ENCODE data around the gene PPP1R8.

The PPP1R8 gene

GRCh38 chr1:27872802-27873551, 42.4 kb downstream of the PPP1R8 start:
- DNase-seq: peak; percentile 30

- peak; percentile 65 for DNase-seq
These were observed 43.2 kb downstream of the PPP1R8 start for GRCh38 chr1:27873671-27874384.

DNA sequence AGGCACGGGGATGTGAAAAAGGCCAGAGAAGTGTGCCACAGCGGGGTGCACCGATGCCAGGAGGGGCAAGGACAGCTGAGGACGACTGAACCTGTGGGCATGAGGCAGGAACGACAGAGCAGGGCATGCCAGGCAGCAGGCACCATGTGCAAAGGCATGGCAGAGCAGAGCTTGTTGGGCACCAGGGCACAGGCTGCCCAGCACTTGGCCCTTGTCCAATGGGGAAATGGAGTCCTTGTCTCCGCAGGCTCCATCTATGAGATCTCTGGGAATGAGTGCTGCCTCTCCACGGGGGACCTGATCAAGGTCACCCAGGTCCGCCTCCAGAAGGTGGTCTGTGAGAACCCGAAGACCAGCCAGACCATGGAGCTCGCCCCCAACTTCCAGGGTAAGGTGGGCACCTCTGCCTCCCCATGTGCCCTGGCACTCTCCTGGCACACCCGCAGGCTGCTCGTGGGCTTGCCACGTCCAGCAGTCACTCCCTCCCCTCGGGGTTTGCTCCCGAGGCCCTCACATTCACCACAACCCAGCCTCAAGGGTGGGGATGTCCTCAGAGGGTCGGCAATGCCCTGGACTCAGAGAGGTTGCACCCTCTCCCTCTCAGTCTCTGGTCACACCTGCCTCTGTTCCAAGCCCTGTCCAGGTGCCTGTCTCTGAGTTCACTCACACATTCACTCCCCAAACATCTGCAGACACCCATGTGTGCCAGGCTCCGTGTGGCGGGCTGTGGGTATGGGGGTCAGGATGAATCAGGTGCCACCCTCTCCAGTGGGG, 45.9 kb downstream of the PPP1R8 start:
- DNase-seq: no peak

- DNase-seq: no peak
These were observed 46.5 kb downstream of the PPP1R8 start for GRCh38 chr1:27877115-27877416.

DNA sequence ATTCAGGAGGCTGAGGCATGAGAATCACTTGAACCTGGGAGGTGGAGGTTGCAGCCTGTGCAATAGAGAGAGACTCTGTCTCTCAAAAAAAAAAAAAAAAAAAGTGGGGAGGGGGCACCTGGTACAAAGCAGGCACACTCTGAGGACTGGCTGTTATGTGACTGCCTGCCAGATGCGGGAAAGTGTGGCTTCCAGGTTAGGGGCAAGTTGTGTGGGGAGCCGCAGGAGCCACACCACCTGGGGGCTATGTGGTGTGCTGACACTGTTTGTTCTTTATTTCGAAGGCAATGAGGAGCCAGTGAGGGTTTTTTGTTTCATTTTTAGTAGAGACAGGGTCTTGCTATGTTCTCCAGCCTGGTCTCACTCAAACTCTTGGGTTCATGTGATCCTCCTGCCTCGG, 47.5 kb downstream of the PPP1R8 start:
- DNase-seq: no peak

DNA sequence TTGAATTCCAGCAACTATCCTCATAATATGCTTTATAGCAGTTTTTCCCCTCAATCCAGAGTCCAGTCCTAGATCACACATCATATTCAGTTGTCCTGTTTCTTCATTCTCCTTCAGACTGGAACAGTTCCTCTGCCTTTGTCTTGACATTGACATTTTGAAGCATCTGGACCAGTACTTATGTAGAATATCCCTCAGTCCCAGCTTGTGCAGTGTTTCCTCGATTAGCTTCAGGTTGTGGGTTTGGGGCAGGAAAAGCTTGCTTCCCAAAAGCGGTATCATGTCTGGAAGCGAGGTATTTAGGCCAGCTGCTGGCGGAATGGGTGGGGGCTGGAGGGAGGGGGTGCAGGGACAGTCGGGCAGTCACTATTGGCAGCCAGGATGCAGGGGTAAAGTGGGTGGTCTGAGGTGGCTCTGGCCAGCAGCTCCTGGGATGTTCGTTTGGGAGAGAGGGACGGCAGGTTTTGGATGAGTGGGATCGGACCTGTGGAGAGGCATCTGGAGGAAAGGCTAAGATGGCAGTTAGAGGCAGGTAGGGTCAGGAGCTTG, 48.3 kb downstream of the PPP1R8 start:
- no peak for DNase-seq

DNA sequence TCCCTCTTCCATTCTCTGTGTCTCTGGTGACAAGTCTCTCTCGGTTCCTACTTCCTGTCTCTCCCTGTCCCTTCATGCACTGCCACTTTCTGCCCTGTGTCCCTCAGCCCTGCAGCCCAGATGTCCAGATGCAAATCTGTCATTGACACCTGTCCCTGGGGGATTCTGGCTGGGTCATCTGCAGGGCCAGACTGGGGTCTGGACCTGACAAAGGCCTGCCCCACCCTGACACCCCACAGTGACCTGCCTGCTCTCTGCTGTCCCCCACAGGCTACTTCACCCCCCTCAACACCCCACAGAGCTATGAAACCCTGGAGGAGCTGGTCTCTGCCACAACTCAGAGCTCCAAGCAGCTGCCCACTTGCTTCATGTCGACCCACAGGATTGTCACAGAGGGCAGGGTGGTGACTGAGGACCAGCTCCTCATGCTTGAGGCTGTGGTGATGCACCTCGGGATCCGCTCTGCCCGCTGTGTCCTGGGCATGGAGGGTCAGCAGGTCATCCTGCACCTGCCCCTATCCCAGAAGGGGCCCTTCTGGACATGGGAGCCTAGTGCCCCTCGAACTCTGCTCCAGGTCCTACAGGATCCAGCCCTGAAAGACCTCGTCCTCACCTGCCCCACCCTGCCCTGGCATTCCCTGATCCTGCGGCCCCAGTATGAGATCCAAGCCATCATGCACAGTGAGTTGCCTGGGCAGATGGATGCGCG, 48.9 kb downstream of the PPP1R8 start:
- no peak for DNase-seq

GRCh38 chr1:27882543-27882903, 51.9 kb downstream of the PPP1R8 start:
- no peak for DNase-seq

DNA sequence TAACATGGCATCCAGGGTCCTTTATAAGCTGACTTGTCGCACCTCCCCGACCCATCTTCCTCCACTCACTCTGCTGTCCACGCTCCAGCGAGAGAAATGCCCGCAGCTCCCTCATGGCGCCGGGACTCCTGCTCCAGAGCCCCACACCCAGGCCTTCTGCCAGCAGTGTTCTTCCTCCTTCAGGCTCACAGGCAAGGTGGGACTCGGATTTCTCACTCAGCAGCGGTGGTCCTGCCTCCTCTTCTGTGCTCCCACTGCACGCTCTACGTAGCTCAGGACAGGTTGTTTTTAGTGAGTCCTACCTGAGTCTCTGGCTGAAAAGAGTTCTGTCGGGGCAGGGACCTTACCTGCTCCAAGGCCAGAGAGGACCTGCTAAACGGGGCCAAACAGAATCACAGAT, 53.0 kb downstream of the PPP1R8 start:
- DNase-seq: no peak

DNA sequence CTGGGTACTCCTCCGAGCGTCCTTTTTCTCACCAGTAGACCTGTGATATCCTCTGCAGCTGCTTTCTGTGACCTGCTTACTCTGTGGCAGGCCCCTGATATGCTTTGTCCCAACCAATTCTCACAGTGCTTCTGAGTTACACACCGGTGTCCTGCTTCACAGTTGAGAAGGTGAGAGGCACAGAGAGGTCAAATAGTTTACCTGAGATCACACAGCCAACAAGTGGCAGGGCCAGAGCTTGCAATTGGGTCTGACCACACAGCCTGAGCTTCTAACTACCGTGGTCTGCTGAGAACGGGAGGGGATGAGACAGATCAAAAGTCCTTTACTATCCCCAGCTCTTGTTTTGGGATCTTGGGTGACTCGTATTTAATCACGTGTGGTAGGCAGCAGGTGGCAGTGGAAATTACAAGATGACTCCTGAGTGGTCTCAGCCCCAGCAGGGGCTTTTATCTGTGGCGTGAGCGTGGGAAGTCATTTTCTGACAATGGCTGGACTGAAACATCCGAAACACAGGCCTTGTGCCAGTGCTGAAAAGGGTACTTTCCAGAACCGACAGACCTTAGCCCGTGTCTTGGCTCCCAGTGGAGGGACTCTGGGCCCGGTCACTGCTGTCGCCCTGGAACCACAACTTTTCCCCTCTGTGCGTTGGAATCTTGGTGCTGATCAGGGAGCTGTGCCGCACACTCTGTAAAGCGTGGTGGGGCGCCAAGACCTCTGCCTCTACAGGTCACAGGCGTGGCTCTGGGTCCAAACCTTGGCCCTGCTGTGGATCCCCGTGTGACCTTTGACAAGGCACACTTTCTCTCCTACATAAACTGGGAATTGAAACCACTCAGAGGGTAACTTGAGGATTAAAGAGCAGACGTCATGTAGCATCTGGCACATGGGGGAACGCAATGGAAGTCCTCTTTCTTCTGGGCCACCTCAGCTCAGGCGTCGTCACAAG, 53.7 kb downstream of the PPP1R8 start:
- peak; percentile 30 for DNase-seq

- peak; percentile 44 for DNase-seq
These were observed 54.5 kb downstream of the PPP1R8 start for GRCh38 chr1:27885114-27885528.

- DNase-seq: peak; percentile 48
These were observed 55.2 kb downstream of the PPP1R8 start for GRCh38 chr1:27885621-27886352.

DNA sequence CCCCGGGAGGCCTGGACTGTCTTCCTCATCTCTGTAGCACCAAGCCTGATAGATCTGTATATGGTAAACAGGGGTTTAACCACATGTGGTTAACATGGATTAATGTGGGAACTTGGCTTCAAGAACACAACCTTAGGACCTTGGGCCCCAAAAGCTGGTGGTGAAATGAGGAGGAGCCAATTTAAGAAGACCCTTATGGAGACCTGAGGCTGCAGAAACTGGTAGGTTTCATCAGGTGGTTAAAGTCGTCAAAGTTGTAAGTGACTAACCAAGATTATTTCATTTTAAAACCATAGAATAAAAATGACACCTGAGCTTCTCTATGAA, 55.7 kb downstream of the PPP1R8 start:
- no peak for DNase-seq

DNA sequence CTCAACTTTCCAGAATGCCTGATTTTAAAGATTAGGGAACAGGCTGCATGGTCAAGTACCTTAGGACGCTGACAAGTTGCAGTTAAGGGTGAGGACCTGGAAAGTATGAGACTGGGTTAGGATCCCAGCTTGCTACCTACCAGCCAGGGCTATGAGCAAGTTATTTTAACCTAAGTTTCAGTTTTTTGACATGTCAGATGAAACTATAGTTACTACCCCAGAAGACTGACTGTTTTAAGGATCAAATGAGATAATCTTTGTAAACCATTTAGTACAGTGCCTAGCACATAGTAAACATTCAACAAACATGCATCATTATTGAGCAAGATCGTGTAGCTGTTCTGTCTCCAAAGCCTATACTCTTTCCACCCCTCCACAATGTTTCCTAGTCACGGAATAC, 56.2 kb downstream of the PPP1R8 start:
- DNase-seq: no peak

- DNase-seq: peak; percentile 59
These were observed 56.8 kb downstream of the PPP1R8 start for GRCh38 chr1:27887215-27888021.

- DNase-seq: no peak
These were observed 58.9 kb downstream of the PPP1R8 start for GRCh38 chr1:27889506-27889905.

- peak; percentile 72 for DNase-seq
These were observed 60.8 kb downstream of the PPP1R8 start for GRCh38 chr1:27891196-27891889.

GRCh38 chr1:27894521-27894920, 63.9 kb downstream of the PPP1R8 start:
- no peak for DNase-seq

All from CD4-positive, alpha-beta T cell treated with Interleukin-15 for 1 hour (primary cell).